ENCODE data around the gene TMEM11. TPM values are rescaled to one million over a fixed set of nuclear protein-coding genes. Genes with fewer than 3 reads are reported as not detected.

The TMEM11 gene
- total RNA-seq, 1 donor from 2014 or later = 31.6 TPM

- DNase-seq (ENCODE audit: low read depth, low spot score) = no peak
Measured at GRCh38 chr17:21173543-21173942, 40.4 kb downstream of the TMEM11 start.

GRCh38 chr17:21172846-21173245 lies 41.1 kb downstream of the TMEM11 start:
- no peak for TF ChIP-seq CTCF (conservative IDR thresholded peaks at IDR 0.05)
- H3K27ac Mint-ChIP-seq (ENCODE audit: unreplicated experiment) = no peak overlapping the region
- H3K9me3 Mint-ChIP-seq = no peaks in the 10 kb centered on the region
- H3K4me1 Mint-ChIP-seq = no peaks in the 10 kb centered on the region
- H3K27me3 Mint-ChIP-seq (ENCODE audit: low read depth) = no peaks in the 10 kb centered on the region
- peaks cover 4% of the 10 kb centered on the region for H3K36me3 Mint-ChIP-seq (ENCODE audit: low read depth)
- no peak for DNase-seq (ENCODE audit: low read depth, low spot score)
- no peak overlapping the region for H3K4me3 Mint-ChIP-seq

More at GRCh38 chr17:21173543-21173942, 40.4 kb downstream of the TMEM11 start:
- no peaks in the 10 kb centered on the region for H3K4me1 Mint-ChIP-seq
- H3K27me3 Mint-ChIP-seq (ENCODE audit: low read depth) = no peaks in the 10 kb centered on the region
- H3K36me3 Mint-ChIP-seq (ENCODE audit: low read depth) = peaks cover 4% of the 10 kb centered on the region
- TF ChIP-seq CTCF (conservative IDR thresholded peaks at IDR 0.05) = no peak
- H3K4me3 Mint-ChIP-seq = no peak overlapping the region
- H3K27ac Mint-ChIP-seq (ENCODE audit: unreplicated experiment) = no peak overlapping the region
- no peaks in the 10 kb centered on the region for H3K9me3 Mint-ChIP-seq

- H3K27me3 Mint-ChIP-seq (ENCODE audit: low read depth) = no peaks in the 10 kb centered on the region
- no peak overlapping the region for H3K27ac Mint-ChIP-seq (ENCODE audit: unreplicated experiment)
- no peaks in the 10 kb centered on the region for H3K4me1 Mint-ChIP-seq
- TF ChIP-seq CTCF (conservative IDR thresholded peaks at IDR 0.05) = no peak
- no peak for DNase-seq (ENCODE audit: low read depth, low spot score)
- H3K36me3 Mint-ChIP-seq (ENCODE audit: low read depth) = peaks cover 4% of the 10 kb centered on the region
- no peak overlapping the region for H3K4me3 Mint-ChIP-seq
- H3K9me3 Mint-ChIP-seq = no peaks in the 10 kb centered on the region
Measured at GRCh38 chr17:21171970-21172510, 41.9 kb downstream of the TMEM11 start.

- Mint-ChIP-seq H3K27ac (ENCODE audit: unreplicated experiment) (no peak overlapping the region), H3K9me3 (no peaks in the 10 kb centered on the region), H3K36me3 (ENCODE audit: low read depth) (peaks cover 4% of the 10 kb centered on the region), H3K27me3 (ENCODE audit: low read depth) (no peaks in the 10 kb centered on the region), H3K4me1 (no peaks in the 10 kb centered on the region), H3K4me3 (no peak overlapping the region)
- no peak for DNase-seq (ENCODE audit: low read depth, low spot score)
- TF ChIP-seq CTCF (conservative IDR thresholded peaks at IDR 0.05) = no peak
Measured at GRCh38 chr17:21171309-21171922, 42.5 kb downstream of the TMEM11 start.

- H3K9me3 Mint-ChIP-seq = no peaks in the 10 kb centered on the region
- no peak overlapping the region for H3K27ac Mint-ChIP-seq (ENCODE audit: unreplicated experiment)
- TF ChIP-seq CTCF (conservative IDR thresholded peaks at IDR 0.05) = no peak
- DNase-seq (ENCODE audit: low read depth, low spot score) = no peak
- no peaks in the 10 kb centered on the region for H3K27me3 Mint-ChIP-seq (ENCODE audit: low read depth)
- H3K4me1 Mint-ChIP-seq = no peaks in the 10 kb centered on the region
- peaks cover 4% of the 10 kb centered on the region for H3K36me3 Mint-ChIP-seq (ENCODE audit: low read depth)
- H3K4me3 Mint-ChIP-seq = no peak overlapping the region
Measured at GRCh38 chr17:21170809-21171208, 43.2 kb downstream of the TMEM11 start.
